A172 (cell line): Measurements from ENCODE around the gene LCE2D. TPM values are rescaled to one million over a fixed set of nuclear protein-coding genes. Genes with fewer than 3 reads are reported as not detected.

Experiments
- DNase-seq: peaks from one replicate; pipeline ENCODE4 v3.0.0-alpha.2; 2015; ENCODE audit warnings: low spot score
- total RNA-seq: library from RNA; depleted of rRNA; stranded (reverse); fragments of >200 nt; shearing (Covaris generic); gene quantifications from 2 replicates; pipeline ENCODE4 v1.2.3, GENCODE V29; 2014; rRNA removed

LCE2D gene
- total RNA-seq, 1 experiment from 2014 or later = not detected

- no peak for DNase-seq
These were observed 34.8 kb downstream of the LCE2D start, which contains the start of gene LCE2A for GRCh38 chr1:152697701-152698600. TSS of gene LCE2A (plus strand) at chr1:152698345. CDS start at chr1:152698902, 557 bp downstream.

- DNase-seq = no peak
These were observed 36.6 kb downstream of the LCE2D start for GRCh38 chr1:152699746-152700145.

GRCh38 chr1:152707860-152708259, 44.7 kb downstream of the LCE2D start, which contains the start of gene LCE4A:
TSS of gene LCE4A (plus strand) at chr1:152708160. CDS start at chr1:152709076, 916 bp downstream.
- DNase-seq = no peak

Other genes with a start within 250 kb of the LCE2D start
- gene CRNN, start 249.1 kb upstream of the LCE2D start, total RNA-seq = not detected in 2 replicates
- gene LCE5A, start 152.6 kb upstream of the LCE2D start, total RNA-seq = not detected in 2 replicates
- not detected in 2 replicates for gene CRCT1, start 148.9 kb upstream of the LCE2D start, total RNA-seq
- not detected in 2 replicates for gene LCE3E, start 96.6 kb upstream of the LCE2D start, total RNA-seq
- not detected in 2 replicates for gene LCE3D, start 82.9 kb upstream of the LCE2D start, total RNA-seq
- not detected in 2 replicates for gene LCE3C, start 63.1 kb upstream of the LCE2D start, total RNA-seq
- gene LCE3B, start 49.6 kb upstream of the LCE2D start, total RNA-seq = not detected in 2 replicates
- not detected in 2 replicates for gene LCE3A, start 40.3 kb upstream of the LCE2D start, total RNA-seq
- gene LCE2C, start 11.9 kb downstream of the LCE2D start, total RNA-seq = not detected in 2 replicates
- not detected in 2 replicates for gene LCE2B, start 22.7 kb downstream of the LCE2D start, total RNA-seq
- gene LCE2A, start 35.0 kb downstream of the LCE2D start, total RNA-seq = not detected in 2 replicates
- gene LCE4A, start 44.8 kb downstream of the LCE2D start, total RNA-seq = not detected in 2 replicates
- gene KPRP, start 94.6 kb downstream of the LCE2D start, total RNA-seq = not detected in 2 replicates
- not detected in 2 replicates for gene LCE1F, start 111.8 kb downstream of the LCE2D start, total RNA-seq
- gene LCE1E, start 122.9 kb downstream of the LCE2D start, total RNA-seq = not detected in 2 replicates
- not detected in 2 replicates for gene LCE1D, start 133.3 kb downstream of the LCE2D start, total RNA-seq
- not detected in 2 replicates for gene LCE1C, start 143.3 kb downstream of the LCE2D start, total RNA-seq
- not detected in 2 replicates for gene LCE1B, start 148.6 kb downstream of the LCE2D start, total RNA-seq
- gene LCE1A, start 164.1 kb downstream of the LCE2D start, total RNA-seq = not detected in 2 replicates
- not detected in 2 replicates for gene LCE6A, start 179.5 kb downstream of the LCE2D start, total RNA-seq
- gene LCE7A, start 196.6 kb downstream of the LCE2D start, total RNA-seq = not detected in 2 replicates
- gene SMCP, start 214.9 kb downstream of the LCE2D start, total RNA-seq = not detected in 2 replicates
- not detected in 2 replicates for gene IVL, start 245.2 kb downstream of the LCE2D start, total RNA-seq